GM08714 (cell line): Measurements from ENCODE around the gene CD4.

Experiments
- H3K4me3 ChIP-seq: fragments of 200-500 bp; sonication (Bioruptor generic); 2 replicates; pipeline ENCODE4 v1.5.1; 2014; ENCODE audit warnings: mild to moderate bottlenecking, low read length, inconsistent platforms
- ZNF274 ChIP-seq: IDR thresholded peaks from 2 replicates; pipeline ENCODE4 v1.6.1; 2012; ENCODE audit warnings: mild to moderate bottlenecking, low read depth, low read length

Gene CD4

DNA sequence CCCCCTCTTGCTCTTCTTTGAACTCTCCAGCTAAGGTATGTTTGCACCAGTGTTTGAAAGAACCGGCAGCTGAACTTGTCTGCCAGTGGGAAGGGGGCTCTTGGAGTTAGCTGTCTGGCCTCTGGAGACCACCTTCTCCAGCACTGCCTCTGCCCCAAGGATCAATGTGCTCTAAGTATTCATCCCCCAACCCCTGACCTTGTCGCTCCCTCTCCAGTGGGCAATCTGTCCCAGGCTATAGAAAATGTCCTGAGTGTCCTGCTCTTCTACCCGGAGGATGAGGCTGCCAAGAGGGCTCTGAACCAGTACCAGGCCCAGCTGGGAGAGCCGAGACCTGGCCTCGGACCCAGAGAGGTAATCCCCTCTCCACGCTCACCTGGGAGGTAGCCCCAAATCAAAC, 41.7 kb downstream of the CD4 start:
- TF ChIP-seq ZNF274: no peak
- H3K4me3 ChIP-seq: no peak overlapping the region

DNA sequence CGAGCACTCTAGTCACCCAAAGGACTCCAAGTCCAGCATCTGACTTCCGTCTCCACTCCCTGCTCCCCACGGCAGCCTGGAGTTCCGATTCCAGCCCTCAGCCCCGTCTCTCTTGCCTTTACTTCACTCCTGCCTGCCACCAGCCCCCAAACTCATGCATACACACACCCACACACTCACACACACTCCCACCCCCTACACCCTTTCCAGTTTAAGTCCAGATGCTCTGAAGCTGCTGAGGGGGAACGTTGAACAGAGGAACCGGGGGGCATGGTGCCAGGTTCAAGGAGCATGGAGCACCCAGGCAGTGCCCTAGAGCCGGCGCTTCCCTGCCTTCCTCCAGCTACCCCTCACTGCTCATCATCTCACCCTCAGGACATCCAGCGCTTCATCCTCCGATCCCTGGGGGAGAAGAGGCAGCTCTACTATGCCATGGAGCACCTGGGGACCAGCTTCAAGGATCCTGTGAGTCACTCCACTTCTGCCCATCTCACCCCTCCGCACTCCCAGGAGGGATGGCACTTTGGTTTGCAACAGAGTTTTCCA, 42.2 kb downstream of the CD4 start:
- H3K4me3 ChIP-seq: no peak overlapping the region
- no peak for TF ChIP-seq ZNF274

DNA sequence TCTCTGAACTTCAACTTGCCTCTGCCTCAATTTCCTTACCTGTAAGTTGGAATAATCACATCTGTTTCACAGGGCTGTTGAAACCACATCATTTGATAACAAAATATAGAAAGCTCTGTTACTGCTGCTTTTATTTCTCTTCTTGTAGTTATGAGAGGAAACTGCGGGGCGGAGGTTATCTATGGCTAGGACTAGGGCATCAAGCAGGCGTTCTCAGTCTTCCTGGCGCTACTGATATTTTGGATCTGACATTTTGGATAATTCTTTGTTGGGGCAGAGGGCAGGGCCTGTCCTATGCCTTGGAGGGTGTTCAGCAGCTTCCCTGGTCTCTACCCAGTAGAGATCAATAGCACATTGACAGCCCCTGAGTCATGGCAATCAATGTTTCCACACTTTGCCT, 42.8 kb downstream of the CD4 start:
- H3K4me3 ChIP-seq: no peak overlapping the region
- TF ChIP-seq ZNF274: no peak

DNA sequence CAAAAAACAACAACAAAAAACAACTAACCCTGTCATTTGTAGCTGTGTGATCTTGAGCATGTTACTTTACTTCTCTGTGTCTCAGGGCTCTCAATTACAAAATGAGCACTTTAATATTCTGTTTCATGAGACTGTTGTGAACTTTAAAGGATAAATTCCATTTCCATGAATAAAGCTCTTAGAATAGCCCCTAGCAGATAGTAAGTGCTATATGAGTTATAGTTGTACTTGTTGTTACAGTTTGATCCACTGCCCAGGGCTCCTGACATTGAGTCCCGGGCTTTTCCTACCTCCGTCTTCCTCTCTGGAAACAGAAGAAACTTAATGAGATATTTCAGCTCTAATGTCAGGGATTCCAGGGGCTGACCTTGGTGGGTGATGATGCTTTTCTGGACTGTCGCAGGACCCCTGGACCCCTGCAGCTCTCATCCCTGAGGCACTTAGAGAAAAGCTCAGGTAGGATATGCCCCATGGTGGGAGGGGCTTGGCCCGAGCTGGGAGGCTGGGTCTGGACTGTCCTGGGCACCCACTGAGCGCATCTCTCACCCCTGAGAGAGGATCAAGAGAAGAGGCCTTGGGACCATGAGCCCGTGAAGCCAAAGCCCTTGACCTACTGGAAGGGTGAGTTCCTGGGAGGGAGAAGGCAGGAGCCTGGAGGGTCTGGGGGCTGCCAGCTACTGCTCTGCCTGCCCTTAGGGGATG, 44.0 kb downstream of the CD4 start:
- TF ChIP-seq ZNF274: no peak
- no peak overlapping the region for H3K4me3 ChIP-seq

DNA sequence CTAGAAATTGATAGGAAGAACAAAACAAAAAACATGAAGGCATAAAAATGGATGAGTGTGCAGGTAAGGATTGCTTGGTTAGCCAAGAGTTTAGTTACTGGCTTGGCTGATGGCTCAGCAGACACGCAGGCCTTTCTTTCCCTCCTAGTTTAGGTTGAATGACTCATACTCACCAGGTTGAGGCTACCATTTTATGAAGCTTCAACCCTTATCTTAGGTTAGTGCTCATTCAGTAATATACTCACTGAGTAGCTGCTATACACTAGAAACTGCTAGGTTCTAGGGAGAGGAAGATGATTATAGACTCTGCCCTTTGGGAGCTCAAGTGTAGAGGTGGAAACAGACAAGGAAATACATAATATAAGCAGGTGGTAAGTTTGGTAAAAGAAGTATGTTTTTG, 44.9 kb downstream of the CD4 start:
- no peak overlapping the region for H3K4me3 ChIP-seq
- no peak for TF ChIP-seq ZNF274

DNA sequence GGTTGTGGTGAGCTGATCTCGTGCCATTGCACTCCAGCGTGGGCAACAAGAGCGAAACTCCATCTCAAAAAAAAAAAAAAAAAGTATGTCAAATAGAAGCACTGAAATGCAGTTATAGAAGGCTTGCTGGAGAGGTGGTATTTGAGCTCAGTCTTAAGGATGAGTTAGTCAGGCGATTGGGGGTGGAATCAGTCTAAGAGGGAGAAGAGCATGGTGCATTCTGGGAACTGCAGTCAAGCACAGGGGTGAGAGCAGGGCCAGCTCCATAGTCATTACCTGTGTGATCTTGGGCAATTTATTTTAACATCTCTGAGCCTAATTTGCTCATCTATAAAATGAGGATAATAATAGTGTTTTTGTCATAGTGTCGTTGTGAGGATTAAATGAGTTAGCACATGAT, 45.5 kb downstream of the CD4 start:
- H3K4me3 ChIP-seq: no peak overlapping the region
- TF ChIP-seq ZNF274: no peak

DNA sequence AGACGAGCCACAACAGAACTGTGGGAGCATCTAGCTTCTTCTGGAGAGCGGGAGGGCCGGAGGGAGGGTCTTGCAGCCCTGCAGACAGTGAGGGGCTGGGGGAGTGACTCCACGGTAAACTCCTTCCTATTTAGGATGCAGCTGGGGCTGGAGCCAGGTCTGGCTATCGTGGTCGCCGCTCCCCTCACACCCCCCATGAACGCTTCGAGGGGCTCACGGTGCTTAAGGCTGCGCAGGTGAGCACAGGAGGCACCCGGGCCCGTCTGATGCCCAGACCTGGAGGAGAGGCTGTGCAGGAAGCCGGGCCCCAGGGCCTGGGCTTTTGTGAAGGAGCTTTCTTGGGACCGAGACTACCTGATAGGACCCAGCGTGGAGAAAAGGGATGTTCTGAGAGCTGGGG, 47.5 kb downstream of the CD4 start:
- TF ChIP-seq ZNF274: no peak
- H3K4me3 ChIP-seq: no peak overlapping the region

DNA sequence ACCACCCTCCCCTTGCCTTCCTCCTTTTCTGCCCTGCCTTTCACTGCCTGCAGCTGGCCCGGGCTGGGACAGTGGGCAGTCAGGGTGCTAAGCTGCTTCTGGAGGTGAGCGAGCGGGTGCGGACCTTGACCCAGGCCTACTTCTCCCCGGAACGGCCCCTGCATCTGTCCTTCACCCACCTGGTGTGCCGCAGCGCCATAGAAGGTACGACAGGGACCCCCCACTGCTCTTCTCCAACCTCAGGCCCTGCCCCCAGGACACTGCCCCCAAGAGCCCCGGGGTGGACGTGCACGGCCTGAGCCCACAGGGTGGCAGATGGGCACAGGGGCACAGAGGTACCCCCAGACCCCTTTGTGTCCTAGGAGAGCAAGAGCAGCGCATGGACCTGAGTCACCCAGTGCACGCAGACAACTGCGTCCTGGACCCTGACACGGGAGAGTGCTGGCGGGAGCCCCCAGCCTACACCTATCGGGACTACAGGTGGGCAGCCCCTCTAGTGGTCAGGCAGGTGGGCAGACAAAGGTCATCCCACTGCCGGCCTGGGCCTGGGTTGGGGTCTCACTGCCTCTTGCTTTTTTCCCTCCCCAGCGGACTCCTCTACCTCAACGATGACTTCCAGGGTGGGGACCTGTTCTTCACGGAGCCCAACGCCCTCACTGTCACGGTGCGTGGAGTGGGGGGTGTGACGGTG, 48.2 kb downstream of the CD4 start:
- no peak overlapping the region for H3K4me3 ChIP-seq
- TF ChIP-seq ZNF274: no peak

DNA sequence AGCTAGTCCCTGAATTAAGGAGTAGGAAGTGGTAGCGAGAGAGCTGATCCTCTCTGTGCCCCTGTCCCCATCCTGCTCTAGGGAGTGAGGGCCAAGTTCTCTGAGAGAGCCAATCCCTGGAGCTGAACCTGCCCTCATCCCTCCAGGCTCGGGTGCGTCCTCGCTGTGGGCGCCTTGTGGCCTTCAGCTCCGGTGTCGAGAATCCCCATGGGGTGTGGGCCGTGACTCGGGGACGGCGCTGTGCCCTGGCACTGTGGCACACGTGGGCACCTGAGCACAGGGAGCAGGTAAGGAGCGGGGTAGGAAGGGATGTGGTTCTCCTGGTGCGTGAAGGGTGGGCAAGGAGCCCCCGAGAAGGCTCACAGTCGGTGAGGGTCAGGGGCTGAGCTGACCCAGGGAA, 49.5 kb downstream of the CD4 start:
- H3K4me3 ChIP-seq: no peak overlapping the region
- TF ChIP-seq ZNF274: no peak

DNA sequence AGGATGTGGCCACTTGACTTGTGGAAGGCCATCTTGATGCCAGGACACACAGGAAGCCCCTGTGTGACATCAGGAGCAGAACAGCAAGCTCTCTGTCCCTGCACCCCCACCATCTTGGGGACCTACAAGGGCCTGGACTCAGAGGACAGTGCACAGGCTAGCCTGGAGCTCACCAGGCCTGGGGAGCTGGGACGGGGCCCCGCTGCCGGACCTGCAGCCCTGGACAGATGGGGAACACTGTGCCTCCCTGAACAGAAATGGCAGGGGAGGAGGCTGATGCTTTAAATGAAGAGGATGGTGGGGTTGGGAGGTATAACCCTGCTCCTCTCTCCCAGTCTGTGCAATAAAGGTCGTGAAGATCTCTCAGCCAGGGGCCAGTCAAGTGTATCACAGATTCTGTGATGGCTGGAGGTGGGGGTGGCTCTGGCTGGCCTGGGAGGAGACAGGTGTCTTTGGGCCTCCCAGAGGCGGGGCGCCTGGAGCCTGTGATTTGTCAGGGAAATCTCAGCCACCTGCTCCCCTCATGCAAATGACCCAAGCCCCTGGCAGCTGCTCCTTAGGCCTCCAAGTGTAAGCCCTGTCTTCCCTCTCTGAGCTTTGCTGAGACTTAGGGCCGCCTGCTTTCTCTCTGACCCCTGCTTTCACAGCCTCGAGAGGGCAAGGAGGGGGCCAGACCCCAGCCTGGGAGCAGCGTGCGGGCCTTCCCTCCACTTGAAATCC, 50.3 kb downstream of the CD4 start:
- no peak overlapping the region for H3K4me3 ChIP-seq
- no peak for TF ChIP-seq ZNF274

DNA sequence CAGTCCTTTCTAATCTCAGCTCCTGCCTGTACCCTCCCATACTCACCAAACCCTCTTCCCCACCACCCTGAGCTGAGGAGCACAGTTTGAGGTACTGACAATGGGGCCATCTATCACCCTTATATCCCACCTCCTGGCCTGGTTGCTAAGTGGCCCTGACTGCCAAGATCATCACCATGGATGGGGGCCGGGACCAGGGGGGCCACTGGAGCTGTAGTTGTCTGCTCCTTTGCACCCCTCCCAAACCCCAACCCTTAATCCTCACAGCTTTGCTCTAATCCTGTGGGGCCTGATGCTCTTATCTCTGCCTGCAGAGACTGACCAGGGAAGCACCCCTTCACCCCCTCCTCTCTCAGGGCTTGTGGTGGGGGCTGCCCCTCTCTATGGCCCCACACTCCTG, 51.0 kb downstream of the CD4 start:
- TF ChIP-seq ZNF274: no peak
- H3K4me3 ChIP-seq: no peak overlapping the region

DNA sequence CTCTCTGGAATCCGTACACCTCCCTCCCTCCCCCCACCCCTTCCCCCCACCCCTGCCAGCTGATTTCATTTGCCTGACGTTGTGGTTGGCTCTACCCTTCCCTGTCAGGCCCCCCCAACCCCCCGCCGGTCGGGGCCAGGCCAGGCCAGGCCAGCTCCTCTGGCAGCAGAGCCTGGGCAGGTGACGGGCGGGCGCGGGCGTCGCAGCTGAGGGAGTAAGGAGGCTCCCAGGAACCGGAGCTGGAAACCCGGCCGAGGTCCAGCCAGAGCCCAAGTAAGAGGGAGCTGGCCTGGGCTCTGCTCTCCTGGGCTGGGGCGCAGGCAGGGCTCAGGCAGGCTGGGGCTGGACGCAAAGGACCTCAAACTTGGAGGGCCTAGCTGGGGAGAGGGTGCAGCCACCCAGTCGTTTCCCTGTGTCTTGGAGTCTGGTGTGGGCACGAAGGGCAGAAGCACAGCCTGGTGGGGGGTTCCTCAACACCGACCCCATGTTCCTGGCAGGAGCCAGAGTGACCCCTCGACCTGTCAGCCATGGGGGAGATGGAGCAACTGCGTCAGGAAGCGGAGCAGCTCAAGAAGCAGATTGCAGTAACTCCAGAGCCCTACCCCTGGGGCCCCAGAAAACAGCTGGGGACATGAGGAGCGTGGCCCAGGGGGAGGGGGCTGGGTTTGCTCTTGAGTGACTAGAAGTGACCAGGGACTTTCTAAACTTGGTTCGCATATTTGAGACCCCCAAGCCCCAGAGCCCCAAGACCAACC, 51.6 kb downstream of the CD4 start, which contains the start of gene GNB3:
Gene GNB3, plus strand, starts transcription at position 165 of the 755 bp plus-strand sequence. Its CDS starts 363 bp downstream, at position 528.
- no peak within 1 kb of the TSS for H3K4me3 ChIP-seq
- no peak for TF ChIP-seq ZNF274

DNA sequence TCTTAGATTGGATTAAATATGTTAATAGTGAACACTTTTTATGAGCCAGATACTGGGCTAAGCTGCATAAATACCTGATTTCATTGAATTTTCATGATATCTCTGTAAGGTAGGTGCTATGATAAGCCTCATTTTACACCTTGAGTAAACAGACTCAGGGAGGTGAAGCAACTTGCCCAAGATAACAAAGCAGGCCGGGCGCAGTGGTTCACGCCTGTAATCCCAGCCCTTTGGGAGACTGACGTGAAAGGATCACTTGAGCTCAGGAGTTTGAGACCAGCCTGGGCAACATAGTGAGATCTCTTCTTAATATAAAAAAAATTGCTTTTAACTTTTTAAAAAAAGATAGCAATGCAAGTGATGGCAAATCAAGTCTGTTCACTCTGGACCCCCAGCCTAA, 52.7 kb downstream of the CD4 start:
- no peak for TF ChIP-seq ZNF274
- H3K4me3 ChIP-seq: no peak overlapping the region
